NT2/D1 (cell line): ENCODE measurements around the gene PLD4.
"Not testable (repeated sequence)": the region's sequence is repeated elsewhere in the genome, so short reads cannot be mapped to it uniquely, and the experiment has no call there.

Source experiments
- YY1 ChIP-seq: IDR thresholded peaks from 2 replicates; pipeline ENCODE4 v1.6.1; 2011; ENCODE audit not compliant: insufficient read length, insufficient read depth
- ZNF274 ChIP-seq: IDR thresholded peaks from 2 replicates; pipeline ENCODE4 v1.6.1; 2011; ENCODE audit warnings: mild to moderate bottlenecking, low read depth, low read length

DNA sequence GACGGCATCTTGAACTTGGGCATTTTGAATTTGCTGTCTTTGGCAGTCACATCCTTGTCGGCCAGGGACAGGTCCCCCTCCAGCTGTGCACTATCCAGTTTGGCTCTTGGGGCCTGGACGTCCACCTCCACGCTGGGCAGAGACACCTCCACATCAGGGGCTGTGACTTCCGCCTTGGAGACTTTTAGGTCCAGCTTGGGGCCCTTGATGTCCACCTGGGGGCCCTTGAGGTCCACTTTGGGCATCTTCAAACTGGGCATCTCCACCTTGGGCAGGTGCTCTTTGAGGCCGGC, 19.3 kb downstream of the PLD4 start:
- TF ChIP-seq ZNF274, YY1: not testable (repeated sequence)
